ENCODE results near the gene GPR62. TPM values are rescaled to one million over a fixed set of nuclear protein-coding genes. Genes with fewer than 3 reads are reported as not detected.

Gene GPR62
- total and polyA plus RNA-seq, 2 donors from 2014 or later: 0.09 to 0.41 TPM

DNA sequence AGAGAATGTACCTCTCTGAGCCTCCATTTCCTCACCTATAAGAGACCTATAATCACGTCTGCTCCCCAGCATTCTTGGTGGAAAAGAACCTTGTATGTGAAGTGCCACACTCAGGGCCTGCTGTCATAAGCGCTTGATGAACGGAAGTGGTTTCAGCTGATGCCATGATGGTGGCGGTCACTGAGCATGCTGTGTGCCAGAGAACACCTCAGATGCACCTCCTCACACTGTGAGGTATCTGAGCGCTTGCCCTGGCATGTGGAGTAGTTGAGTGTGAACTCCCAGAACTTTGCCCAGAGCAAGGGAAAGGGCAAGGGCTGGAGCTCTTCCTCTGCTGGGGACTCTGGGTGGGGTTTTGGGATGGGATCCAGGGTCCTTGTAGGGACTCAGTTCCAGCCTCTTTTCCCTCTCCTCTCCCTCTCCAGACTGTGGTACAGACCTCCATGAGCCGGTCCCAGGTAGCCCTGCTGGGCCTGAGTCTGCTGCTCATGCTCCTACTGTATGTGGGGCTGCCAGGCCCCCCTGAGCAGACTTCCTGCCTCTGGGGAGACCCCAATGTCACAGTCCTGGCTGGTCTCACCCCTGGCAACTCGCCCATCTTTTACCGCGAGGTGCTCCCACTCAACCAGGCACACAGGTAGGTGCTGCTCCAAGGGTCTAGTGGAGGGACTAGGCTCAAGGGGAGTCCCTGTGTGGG, 22.4 kb downstream of the GPR62 start:
- TF ChIP-seq, protein P1, sequence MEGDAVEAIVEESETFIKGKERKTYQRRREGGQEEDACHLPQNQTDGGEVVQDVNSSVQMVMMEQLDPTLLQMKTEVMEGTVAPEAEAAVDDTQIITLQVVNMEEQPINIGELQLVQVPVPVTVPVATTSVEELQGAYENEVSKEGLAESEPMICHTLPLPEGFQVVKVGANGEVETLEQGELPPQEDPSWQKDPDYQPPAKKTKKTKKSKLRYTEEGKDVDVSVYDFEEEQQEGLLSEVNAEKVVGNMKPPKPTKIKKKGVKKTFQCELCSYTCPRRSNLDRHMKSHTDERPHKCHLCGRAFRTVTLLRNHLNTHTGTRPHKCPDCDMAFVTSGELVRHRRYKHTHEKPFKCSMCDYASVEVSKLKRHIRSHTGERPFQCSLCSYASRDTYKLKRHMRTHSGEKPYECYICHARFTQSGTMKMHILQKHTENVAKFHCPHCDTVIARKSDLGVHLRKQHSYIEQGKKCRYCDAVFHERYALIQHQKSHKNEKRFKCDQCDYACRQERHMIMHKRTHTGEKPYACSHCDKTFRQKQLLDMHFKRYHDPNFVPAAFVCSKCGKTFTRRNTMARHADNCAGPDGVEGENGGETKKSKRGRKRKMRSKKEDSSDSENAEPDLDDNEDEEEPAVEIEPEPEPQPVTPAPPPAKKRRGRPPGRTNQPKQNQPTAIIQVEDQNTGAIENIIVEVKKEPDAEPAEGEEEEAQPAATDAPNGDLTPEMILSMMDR (IDR thresholded peaks at IDR 0.05; ENCODE audit: borderline replicate concordance, extremely low read depth, insufficient read depth): no peak
- Histone ChIP-seq H3K4me1 (ENCODE audit: control insufficient read depth in 2 of 3, insufficient read depth in 2 of 3, low read depth in 1 of 3, low read length in 3 of 3) (peaks cover 3 to 29% (median 4%) of the 10 kb centered on the region in 3 donors), H3K9me3 (ENCODE audit: control insufficient read depth in 2 of 3, insufficient read depth in 1 of 3, low read length in 3 of 3) (no peaks in the 10 kb centered on the region), H3K9ac (ENCODE audit: low read length in 3 of 3) (no peak overlapping the region), H3K36me3 (ENCODE audit: control insufficient read depth in 2 of 3, insufficient read depth in 3 of 3, low read length in 3 of 3) (peaks cover 0 to 4% (median 3%) of the 10 kb centered on the region in 3 donors), H3K4me3 (ENCODE audit: low read length in 3 of 3) (no peak overlapping the region), H3K27ac (ENCODE audit: low read depth in 2 of 2, low read length in 2 of 2) (peak overlapping the region in 1 of 2 donors; percentile 9), H3K27me3 (ENCODE audit: control insufficient read depth, insufficient read depth, low read length) (no peaks in the 10 kb centered on the region)
- intact Hi-C loops (cut with DNase I): no loop called here
- no peak for DNase-seq
- FAIRE-seq: no peak

DNA sequence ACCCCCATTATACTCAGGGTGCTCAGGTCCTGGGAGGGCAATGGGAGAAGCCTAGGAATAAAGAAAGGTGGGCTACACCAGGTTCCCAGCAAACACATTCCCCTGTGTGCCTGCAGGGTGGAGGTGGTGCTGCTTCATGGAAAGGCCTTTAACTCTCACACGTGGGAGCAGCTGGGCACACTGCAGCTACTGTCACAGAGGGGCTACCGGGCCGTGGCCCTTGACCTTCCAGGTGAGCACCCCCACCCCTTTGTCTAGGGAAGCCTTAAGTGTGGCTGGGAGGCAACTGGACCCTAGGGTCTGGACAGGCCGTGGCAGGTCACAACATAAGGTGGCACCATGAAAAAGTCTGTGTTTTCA, 22.9 kb downstream of the GPR62 start:
- Histone ChIP-seq H3K27ac (ENCODE audit: low read depth in 2 of 2, low read length in 2 of 2) (peak overlapping the region in 1 of 2 donors; percentile 9), H3K4me1 (ENCODE audit: control insufficient read depth in 2 of 3, insufficient read depth in 2 of 3, low read depth in 1 of 3, low read length in 3 of 3) (peaks cover 3 to 30% (median 4%) of the 10 kb centered on the region in 3 donors), H3K36me3 (ENCODE audit: control insufficient read depth in 2 of 3, insufficient read depth in 3 of 3, low read length in 3 of 3) (peaks cover 0 to 4% (median 3%) of the 10 kb centered on the region in 3 donors), H3K9me3 (ENCODE audit: control insufficient read depth in 2 of 3, insufficient read depth in 1 of 3, low read length in 3 of 3) (no peaks in the 10 kb centered on the region), H3K4me3 (ENCODE audit: low read length in 3 of 3) (no peak overlapping the region), H3K9ac (ENCODE audit: low read length in 3 of 3) (no peak overlapping the region), H3K27me3 (ENCODE audit: control insufficient read depth, insufficient read depth, low read length) (no peaks in the 10 kb centered on the region)
- TF ChIP-seq, protein P1 (IDR thresholded peaks at IDR 0.05; ENCODE audit: borderline replicate concordance, extremely low read depth, insufficient read depth): no peak
- DNase-seq (no peak), FAIRE-seq (no peak)
- intact Hi-C loops (cut with DNase I): no loop called here

DNA sequence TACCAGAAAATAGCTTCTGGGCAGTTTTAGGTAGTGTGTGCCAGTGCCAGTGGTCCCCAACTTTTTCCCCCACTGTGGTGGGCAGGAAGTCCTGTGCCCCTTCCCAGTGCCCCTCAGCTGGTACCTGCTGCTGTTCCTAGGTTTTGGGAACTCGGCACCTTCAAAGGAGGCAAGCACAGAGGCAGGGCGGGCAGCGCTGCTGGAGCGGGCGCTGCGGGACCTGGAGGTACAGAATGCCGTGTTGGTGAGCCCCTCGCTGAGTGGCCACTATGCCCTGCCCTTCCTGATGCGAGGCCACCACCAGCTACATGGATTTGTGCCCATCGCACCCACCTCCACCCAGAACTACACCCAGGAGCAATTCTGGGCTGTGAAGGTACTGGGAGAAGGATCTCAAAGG, 25.1 kb downstream of the GPR62 start:
- H3K9me3 ChIP-seq (ENCODE audit: control insufficient read depth in 2 of 3, insufficient read depth in 1 of 3, low read length in 3 of 3): no peaks in the 10 kb centered on the region
- H3K36me3 ChIP-seq (ENCODE audit: control insufficient read depth in 2 of 3, insufficient read depth in 3 of 3, low read length in 3 of 3): peaks cover 0 to 4% (median 3%) of the 10 kb centered on the region in 3 donors
- no peak overlapping the region for H3K27ac ChIP-seq (ENCODE audit: low read depth in 2 of 2, low read length in 2 of 2)
- intact Hi-C loops (cut with DNase I): no loop called here
- H3K9ac ChIP-seq (ENCODE audit: low read length in 3 of 3): no peak overlapping the region
- no peak for DNase-seq
- TF ChIP-seq, protein P1 (IDR thresholded peaks at IDR 0.05; ENCODE audit: borderline replicate concordance, extremely low read depth, insufficient read depth): no peak
- peaks cover 4 to 29% (median 5%) of the 10 kb centered on the region in 3 donors for H3K4me1 ChIP-seq (ENCODE audit: control insufficient read depth in 2 of 3, insufficient read depth in 2 of 3, low read depth in 1 of 3, low read length in 3 of 3)
- no peaks in the 10 kb centered on the region for H3K27me3 ChIP-seq (ENCODE audit: control insufficient read depth, insufficient read depth, low read length)
- no peak for FAIRE-seq
- no peak overlapping the region for H3K4me3 ChIP-seq (ENCODE audit: low read length in 3 of 3)
